GM18873 (cell line): Measurements from ENCODE around the gene WASF2.

Experiments used
- ATAC-seq: cut with Tn5 transposase; IDR thresholded peaks from one replicate; pipeline ENCODE4 v1.9.1; 2021; ENCODE audit warnings: mild to moderate bottlenecking, moderate library complexity, moderate number of reproducible peaks; ENCODE audit not compliant: unreplicated experiment, low FRiP score

WASF2 gene

GRCh38 chr1:27363766-27364695, 125.9 kb downstream of the WASF2 start:
- ATAC-seq = no peak

DNA sequence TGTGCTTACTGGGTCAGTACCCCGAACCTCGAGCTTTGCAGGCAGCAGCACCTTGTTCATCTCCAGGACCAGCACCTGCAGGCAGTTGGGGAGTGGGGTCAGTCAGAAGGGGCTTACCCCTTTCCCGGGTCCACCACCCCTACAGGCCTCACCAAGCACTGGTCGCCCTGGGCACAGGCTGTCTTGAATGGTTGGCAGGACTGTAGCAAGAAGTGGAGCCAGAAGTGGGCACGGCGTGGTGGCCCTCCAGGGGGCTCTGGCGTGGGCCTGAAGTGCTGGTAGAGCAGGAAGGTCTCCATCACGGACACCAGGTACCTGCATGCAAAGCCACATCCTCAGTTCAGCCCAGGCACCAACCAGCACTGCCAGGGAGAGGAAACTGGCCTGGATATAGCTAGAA, 128.4 kb downstream of the WASF2 start:
- no peak for ATAC-seq

DNA sequence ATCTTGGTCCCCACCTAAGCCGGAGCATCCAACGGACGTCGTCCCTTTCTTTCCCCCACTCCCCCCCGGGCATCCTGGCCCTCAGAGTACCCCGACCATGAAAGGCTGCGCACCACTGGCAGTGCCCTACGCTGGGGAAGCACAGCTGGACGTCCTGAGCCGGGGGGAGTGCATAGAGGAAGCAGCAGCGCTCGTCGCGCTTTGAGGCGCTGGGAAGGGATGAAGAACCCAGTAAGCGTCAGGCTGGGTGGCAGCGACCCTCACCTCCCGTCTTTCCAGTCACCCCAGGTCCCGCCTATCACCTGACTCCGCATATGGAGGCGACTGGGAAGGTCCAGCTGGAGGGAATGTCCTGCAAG, 128.9 kb downstream of the WASF2 start:
- ATAC-seq = no peak

- no peak for ATAC-seq
Measured at GRCh38 chr1:27360159-27361043, 129.6 kb downstream of the WASF2 start.

DNA sequence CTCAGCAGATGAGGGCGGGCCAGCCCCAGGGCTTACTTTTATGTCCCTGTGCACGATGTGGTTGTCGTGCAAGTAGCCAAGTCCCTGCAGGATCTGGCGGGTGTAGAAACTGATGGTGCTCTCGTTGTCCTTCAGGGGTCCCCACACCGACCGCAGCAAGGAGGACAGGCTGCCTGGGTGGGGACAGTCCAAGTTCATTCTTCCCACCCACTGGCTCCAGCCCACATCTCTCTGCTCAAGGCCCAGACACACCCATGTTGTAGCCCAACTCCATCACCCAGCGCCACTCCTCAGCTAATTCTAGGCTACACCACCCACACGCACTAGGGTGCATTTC, 130.2 kb downstream of the WASF2 start:
- ATAC-seq = no peak

GRCh38 chr1:27358928-27359313, 131.0 kb downstream of the WASF2 start:
- ATAC-seq = no peak

DNA sequence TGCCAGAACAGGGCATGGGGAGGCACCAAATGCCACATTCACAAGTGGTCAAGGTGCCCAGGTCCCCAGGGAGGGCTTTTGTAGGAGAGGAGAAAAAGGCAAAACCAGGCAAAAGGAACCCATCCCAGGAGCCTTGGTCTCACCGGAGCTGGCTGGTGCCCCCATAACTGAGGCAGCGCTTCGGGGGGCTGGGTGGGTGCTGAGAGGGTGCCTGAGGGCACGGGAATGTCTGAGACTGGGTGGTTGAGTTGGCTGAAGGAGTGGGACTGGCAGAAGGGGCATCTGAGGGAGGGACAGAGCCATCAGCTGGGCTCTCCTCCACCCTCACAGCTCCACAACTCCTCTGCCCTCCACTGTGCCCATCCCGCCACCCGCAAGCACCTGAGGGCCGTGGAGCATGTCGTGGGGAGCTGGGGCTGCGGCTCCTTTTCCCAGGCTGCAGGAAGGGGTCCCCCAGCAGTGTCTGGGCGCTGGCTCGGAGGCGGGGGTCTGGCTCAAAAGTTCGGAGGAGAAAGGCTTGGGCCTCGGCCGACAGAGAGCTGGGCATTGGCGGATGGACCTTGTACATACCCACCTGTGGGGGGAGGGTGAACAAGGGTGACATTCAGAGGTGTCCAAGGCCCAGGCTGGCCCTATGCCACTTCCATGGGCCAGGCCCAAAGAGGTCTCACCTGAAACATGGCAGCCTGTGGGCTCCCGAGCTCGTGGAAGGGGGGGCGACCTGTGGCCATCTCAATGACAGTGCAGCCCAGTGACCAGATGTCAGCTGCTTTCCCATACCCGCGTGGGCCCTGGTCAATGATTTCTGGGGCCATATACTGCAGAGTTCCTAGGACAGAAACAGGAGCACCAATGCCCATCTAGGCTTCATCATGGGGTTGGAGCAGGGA, 131.7 kb downstream of the WASF2 start:
- ATAC-seq = no peak

- no peak for ATAC-seq
Measured at GRCh38 chr1:27357281-27358037, 132.5 kb downstream of the WASF2 start.

GRCh38 chr1:27356619-27357280, 133.2 kb downstream of the WASF2 start:
- no peak for ATAC-seq

- ATAC-seq = no peak
Measured at GRCh38 chr1:27356277-27356618, 133.7 kb downstream of the WASF2 start.

DNA sequence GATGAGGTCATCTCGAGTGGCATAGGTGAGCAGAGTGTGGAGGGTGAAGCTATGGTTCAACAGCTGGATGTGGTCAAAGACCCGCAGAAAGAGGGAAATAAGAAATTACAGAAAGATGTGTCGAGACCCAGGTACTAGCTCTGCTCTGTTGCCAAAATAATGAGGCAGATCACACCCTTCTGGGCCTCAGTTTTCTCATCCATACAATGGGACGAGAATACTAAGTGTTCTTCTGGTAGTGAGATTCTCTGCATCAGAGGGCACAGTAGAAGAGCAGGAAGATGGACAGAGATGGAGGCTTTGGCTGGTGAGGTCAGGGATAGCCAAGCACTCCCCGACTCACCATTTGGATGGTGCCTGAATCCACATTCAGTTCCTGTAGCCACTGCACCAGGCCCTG, 134.3 kb downstream of the WASF2 start:
- ATAC-seq = no peak
